ENCODE data around the gene CD19.

Gene CD19

DNA sequence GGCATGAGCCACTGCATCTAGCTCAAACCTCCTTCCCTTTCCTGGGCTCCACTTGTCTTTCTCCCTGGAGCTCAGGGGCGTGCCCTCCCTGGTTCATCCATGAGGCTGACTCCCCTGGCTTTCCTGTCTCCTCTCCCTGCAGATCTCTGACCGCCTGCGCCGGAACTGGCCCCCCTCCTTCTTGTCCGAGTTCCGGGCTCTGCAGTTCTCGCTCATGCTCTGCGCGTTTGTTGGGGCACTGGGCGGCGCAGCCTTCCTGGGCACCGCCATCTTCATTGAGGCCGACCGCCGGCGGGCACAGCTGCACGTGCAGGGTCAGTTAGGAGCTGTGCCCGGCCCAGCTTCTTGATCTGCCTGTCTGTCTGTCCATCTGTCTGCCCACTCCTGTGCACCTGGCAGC lies 51.9 kb downstream of the CD19 start:
- no peak for DNase-seq

DNA sequence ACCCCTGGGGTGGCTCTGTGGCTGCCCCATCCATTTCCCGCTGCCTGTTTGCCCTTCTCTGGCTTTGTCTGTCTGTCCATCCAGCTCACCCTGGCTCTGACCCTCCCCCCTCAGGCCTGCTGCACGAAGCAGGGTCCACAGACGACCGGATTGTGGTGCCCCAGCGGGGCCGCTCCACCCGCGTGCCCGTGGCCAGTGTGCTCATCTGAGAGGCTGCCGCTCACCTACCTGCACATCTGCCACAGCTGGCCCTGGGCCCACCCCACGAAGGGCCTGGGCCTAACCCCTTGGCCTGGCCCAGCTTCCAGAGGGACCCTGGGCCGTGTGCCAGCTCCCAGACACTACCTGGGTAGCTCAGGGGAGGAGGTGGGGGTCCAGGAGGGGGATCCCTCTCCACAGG lies 52.3 kb downstream of the CD19 start:
- DNase-seq, result no peak

DNA sequence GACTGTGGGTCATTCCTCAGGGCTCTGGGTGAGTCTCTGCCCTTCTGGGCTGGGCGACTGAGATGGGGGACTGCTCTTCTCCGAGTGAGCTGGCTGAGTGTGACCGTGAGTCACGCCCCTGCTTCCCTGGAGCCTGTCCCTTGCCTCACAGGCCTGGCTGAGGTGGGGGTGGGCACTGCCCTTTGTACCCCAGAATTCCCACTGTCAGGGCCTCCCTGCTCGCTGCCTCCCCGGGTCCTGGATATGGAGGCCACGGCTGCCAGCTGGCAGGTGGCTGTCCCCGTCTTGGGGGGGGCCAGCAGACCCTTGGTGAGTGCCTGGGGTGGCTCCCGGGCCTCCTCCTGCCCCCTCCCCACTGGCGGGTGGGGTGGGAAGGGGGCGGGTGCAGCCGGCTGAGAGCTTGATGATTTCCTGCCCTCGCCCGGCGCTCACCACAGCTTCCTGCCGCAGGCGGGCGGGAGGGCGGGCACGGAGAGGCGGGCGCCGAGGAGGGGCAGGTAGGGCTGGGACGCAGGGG lies 52.9 kb downstream of the CD19 start, which contains the start of gene LAT:
Gene LAT (plus strand): TSS at position 434 of the 517 bp plus-strand sequence. CDS start 366 bp downstream, outside the sequence.
- DNase-seq, result peak; percentile 84

DNA sequence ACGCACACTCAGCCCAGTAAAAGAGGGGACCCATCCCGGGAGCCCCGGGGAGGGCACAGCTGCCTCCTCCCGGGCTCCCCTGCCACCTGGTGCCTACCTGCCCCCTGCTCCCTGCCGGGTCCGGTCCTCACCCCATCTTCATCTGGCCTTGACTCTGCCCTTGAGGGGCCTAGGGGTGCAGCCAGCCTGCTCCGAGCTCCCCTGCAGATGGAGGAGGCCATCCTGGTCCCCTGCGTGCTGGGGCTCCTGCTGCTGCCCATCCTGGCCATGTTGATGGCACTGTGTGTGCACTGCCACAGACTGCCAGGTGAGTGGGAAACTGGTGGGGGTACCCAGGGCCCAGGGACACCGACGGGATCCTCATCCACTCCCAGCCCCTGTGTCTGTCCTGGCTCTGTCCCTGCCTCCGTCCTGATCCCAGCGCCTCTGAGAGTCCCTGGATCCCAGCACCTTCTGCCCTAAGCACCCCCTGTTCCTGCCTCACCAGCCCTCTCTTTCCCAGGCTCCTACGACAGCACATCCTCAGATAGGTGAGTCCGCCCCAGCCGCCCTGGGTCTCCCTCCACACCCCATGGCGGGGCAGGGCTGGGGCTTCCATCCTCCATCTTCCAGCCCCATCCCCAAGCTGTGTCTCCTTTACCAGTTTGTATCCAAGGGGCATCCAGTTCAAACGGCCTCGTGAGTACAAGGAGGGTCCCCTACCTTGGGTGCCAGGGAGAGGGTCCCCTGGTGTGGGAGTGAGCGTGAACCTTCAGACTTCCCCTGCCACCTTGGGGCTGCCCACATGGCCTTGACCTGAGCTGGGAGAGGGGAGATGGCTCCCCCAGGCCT lies 53.7 kb downstream of the CD19 start:
- no peak for DNase-seq

DNA sequence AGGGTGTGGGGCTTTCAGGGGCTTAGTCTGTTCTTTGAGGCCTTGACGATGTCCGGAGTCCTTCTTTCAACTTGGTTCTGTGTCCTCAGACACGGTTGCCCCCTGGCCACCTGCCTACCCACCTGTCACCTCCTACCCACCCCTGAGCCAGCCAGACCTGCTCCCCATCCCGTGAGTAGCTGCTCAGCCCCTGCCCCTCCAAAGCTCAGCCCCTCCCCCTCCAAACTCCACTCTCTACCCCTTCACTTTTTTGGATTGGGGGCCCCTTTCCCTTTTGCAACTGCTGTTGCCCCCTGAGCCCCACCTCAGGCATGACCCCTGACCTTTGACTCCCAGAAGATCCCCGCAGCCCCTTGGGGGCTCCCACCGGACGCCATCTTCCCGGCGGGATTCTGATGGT lies 54.3 kb downstream of the CD19 start:
- no peak for DNase-seq

DNA sequence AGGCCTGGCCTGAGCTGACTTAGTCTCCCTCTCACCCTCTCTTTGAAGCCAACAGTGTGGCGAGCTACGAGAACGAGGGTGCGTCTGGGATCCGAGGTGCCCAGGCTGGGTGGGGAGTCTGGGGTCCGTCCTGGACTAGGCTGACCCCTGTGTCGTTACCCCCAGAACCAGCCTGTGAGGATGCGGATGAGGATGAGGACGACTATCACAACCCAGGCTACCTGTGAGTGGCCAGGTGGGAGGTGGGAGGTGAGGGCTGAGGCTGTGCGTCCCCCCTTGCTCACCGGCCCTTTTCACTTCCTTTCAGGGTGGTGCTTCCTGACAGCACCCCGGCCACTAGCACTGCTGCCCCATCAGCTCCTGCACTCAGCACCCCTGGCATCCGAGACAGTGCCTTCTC lies 54.7 kb downstream of the CD19 start:
- no peak for DNase-seq

DNA sequence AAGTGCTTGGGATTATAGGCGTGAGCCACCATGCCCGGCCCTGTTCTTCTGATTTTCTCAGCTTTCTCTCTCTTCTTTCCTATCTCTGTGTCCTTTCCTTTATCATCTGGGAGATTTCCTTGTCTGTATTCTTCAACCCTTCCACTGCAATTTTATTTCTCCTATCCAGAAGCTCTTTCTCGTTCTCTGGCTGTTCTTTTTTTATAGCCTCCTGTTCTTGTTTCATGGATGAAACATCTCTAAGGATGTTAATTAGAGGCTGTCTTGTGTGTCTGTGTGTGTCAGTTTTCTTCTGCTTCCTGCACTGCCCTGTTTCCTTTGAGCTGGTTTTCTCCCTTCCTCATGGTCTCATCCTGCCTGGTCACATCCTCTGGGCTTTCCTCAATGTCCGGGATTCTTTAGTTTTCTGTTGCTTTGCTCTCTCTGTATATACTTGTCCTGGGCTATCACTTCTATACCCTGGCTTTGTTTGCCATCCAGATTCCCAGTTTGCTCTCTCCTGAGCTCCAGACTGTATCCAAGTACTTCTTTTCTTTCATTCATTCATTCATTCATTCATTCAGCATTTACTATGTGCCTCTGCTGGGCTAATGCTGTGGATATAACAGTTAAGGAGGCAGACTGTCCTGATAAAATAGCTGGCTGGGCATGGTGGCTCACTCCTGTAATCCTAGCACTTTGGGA lies 55.5 kb downstream of the CD19 start:
- DNase-seq, result no peak

Data from CD4-positive, alpha-beta T cell treated with Interleukin-4 for 4 hours (primary cell).